K562 (cell line): ENCODE results near the gene UTRN. TPM values are rescaled to one million over a fixed set of nuclear protein-coding genes. Genes with fewer than 3 reads are reported as not detected.

ENCODE experiments used
- ATAC-seq: fragments of 200-7000 bp; cut with Tn5 transposase; 3 replicates; pipeline ENCODE4 v1.9.1; 2020; ENCODE audit warnings: moderate library complexity
- BruUV-seq: library from RNA; stranded (reverse); fragments of 400-500 nt; replicated peaks from 2 replicates; lab custom pipeline; 2021; lab: Mats Ljungman, UMichigan
- CTCF ChIA-PET: fragments of 300-600 bp; formaldehyde crosslinking; extraction: SDS; loops from one replicate; lab custom pipeline; 2021; ENCODE audit warnings: low intra/inter-chr PET ratio; lab: Yijun Ruan, JAX
- POLR2A ChIA-PET: fragments of 300-600, 350-650 bp; sonication (Branson Sonifier 250); formaldehyde crosslinking; extraction: SDS; loops from one replicate; lab custom pipeline; 2021; ENCODE audit warnings: antibody characterized with exemption, inconsistent platforms; lab: Yijun Ruan, JAX
- DNase-seq, 4 experiments: peaks; one replicate each; pipeline versions ENCODE4 v3.0.0 to v3.0.0-alpha.2; 2011 to 2018; ENCODE audit warnings: low spot score in 3 of 4, mixed read lengths in 3 of 4; ENCODE audit errors: extremely low read depth in 1 of 4
- FAIRE-seq: peaks from 2 replicates; lab custom pipeline; 2011; peaks lifted over from hg19 to GRCh38; lab: Jason Lieb, UNC
- H2AFZ ChIP-seq: 2 replicates; pipeline ENCODE4 v1.6.0; 2011; ENCODE audit warnings: low read depth, low read length, control low read depth, inconsistent platforms
- H3K27ac ChIP-seq: fragments of 200-600 bp; 3 replicates; pipeline ENCODE4 v1.8.0; 2011; ENCODE audit warnings: low read depth, mild to moderate bottlenecking, control low read depth, inconsistent platforms, low read length, moderate library complexity, mixed read lengths; ENCODE audit errors: extremely low read depth
- H3K27me3 ChIP-seq, 2 experiments: fragments of 300-600 bp in 1 of 2; 2 replicates in 1 of 2; 3 replicates in 1 of 2; pipeline versions ENCODE4 v1.6.0 to v1.8.0; 2011; ENCODE audit warnings: inconsistent platforms in 2 of 2, low read length in 2 of 2, mild to moderate bottlenecking in 1 of 2, mixed read lengths in 1 of 2, moderate library complexity in 1 of 2; ENCODE audit not compliant: control insufficient read depth in 2 of 2, insufficient read depth in 2 of 2
- H3K36me3 ChIP-seq: fragments of 300-600 bp; 3 replicates; pipeline ENCODE4 v1.8.0; 2011; ENCODE audit warnings: mild to moderate bottlenecking, low read length, inconsistent platforms; ENCODE audit not compliant: control insufficient read depth, insufficient read depth
- H3K4me1 ChIP-seq, 2 experiments: fragments of 200-600 bp in 1 of 2; replicated peaks in 1 of 2; 2 replicates in 1 of 2; 3 replicates in 1 of 2; pipeline versions ENCODE4 v1.5.1 to v1.8.0; 2011; ENCODE audit warnings: inconsistent platforms in 2 of 2, low read length in 2 of 2, mild to moderate bottlenecking in 1 of 2, mixed read lengths in 1 of 2, moderate library complexity in 1 of 2; ENCODE audit not compliant: control insufficient read depth in 2 of 2, insufficient read depth in 2 of 2
- H3K4me2 ChIP-seq: 2 replicates; pipeline ENCODE4 v1.6.1; 2011; ENCODE audit warnings: low read length, control low read depth, inconsistent platforms, mixed read lengths; ENCODE audit not compliant: insufficient read depth
- H3K4me3 ChIP-seq: fragments of 200-600 bp; sonication (generic), shearing (Covaris generic); 2 replicates; pipeline ENCODE4 v1.5.1; 2016; ENCODE audit warnings: control low read depth, inconsistent platforms
- H3K79me2 ChIP-seq: fragments of 200-600 bp; 3 replicates; pipeline ENCODE4 v1.8.0; 2011; ENCODE audit warnings: low read length, inconsistent platforms; ENCODE audit not compliant: control insufficient read depth, insufficient read depth
- H3K9ac ChIP-seq, 2 experiments: 2 replicates each; pipeline versions ENCODE4 v1.6.0 to v1.6.1; 2011; ENCODE audit warnings: low read depth in 2 of 2, low read length in 2 of 2, control low read depth in 1 of 2, inconsistent platforms in 1 of 2, mild to moderate bottlenecking in 1 of 2, mixed read lengths in 1 of 2; ENCODE audit not compliant: insufficient read depth in 1 of 2
- H3K9me1 ChIP-seq: one replicate; pipeline ENCODE4 v1.6.0; 2011; ENCODE audit warnings: inconsistent platforms, mild to moderate bottlenecking, low read length, moderate library complexity; ENCODE audit not compliant: control insufficient read depth, insufficient read depth
- H3K9me3 ChIP-seq: replicated peaks from 2 replicates; pipeline ENCODE4 v1.5.1; 2011; ENCODE audit warnings: low read depth, low read length, inconsistent platforms; ENCODE audit not compliant: control insufficient read depth, insufficient read depth
- H4K20me1 ChIP-seq: replicated peaks from 2 replicates; pipeline ENCODE4 v1.6.1; 2011; ENCODE audit warnings: low read length, inconsistent platforms, mixed read lengths; ENCODE audit not compliant: control insufficient read depth, insufficient read depth
- CHAMP1 ChIP-seq: fragments of 450-650 bp; IDR thresholded peaks from 2 replicates; pipeline ENCODE4 v1.6.1; 2016; ENCODE audit warnings: mild to moderate bottlenecking
- CUX1 ChIP-seq: fragments of 200-800 bp; sonication (Bioruptor generic); IDR thresholded peaks from 2 replicates; pipeline ENCODE4 v1.6.1; 2016; ENCODE audit warnings: missing genetic modification characterization, missing compliant biosample characterization
- NBN ChIP-seq: fragments of 450-650 bp; IDR thresholded peaks from 2 replicates; pipeline ENCODE4 v1.6.1; 2016; ENCODE audit warnings: low read depth, mild to moderate bottlenecking
- NFIX ChIP-seq: fragments of 250-450 bp; sonication (Bioruptor Pico); IDR thresholded peaks from 2 replicates; pipeline ENCODE4 v1.4.0; 2020; ENCODE audit warnings: low read depth, mild to moderate bottlenecking, moderate library complexity
- PBX2 ChIP-seq, 2 experiments: IDR thresholded peaks in 1 of 2; conservative IDR thresholded peaks in 1 of 2; 2 replicates each; pipeline ENCODE4 v1.6.1; 2016; ENCODE audit warnings: low read depth in 2 of 2, mild to moderate bottlenecking in 1 of 2, missing compliant biosample characterization in 1 of 2, missing genetic modification characterization in 1 of 2, moderate library complexity in 1 of 2
- SAFB2 ChIP-seq: fragments of 200-400 bp; formaldehyde crosslinking; IDR thresholded peaks from 2 replicates; pipeline ENCODE4 v1.6.1; 2018; ENCODE audit warnings: borderline replicate concordance, low read length, low read depth, moderate library complexity; ENCODE audit not compliant: severe bottlenecking
- ZNF655 ChIP-seq: fragments of 250-450 bp; sonication (Bioruptor Pico); IDR thresholded peaks from 2 replicates; pipeline ENCODE4 v1.5.0; 2021
- WGBS: fragments of 100-300 bp; shearing (Covaris generic); methylation state at CpG from one replicate; pipeline ENCODE4 v1.1.6; 2016; ENCODE audit warnings: low coverage, mixed read lengths; ENCODE audit not compliant: insufficient coverage; ENCODE audit errors: missing lambda C conversion rate; 5-methylcytosine and 5-hydroxymethylcytosine counted together
- in situ Hi-C: fragments of 300-500 bp; cut with MboI; formaldehyde crosslinking; loops from 4 replicates; pipeline ENCODE4 v1.15.0; 2018; ENCODE audit warnings: inconsistent platforms, mixed read lengths
- intact Hi-C: fragments of 100-400 bp; cut with micrococcal nuclease; formaldehyde crosslinking; loops from 2 replicates; pipeline ENCODE4 v1.14.2; 2022
- polyA plus RNA-seq, 8 experiments: library from polyadenylated mRNA; depleted of rRNA in 4 of 8; stranded (reverse) in 5 of 8; unstranded in 3 of 8; fragments of >200 nt; fragmentation: Nextera tagmentation in 2 of 8; fragmentation: Illumina TruSeq in 1 of 8; extraction: Ambion mirVana in 2 of 8; extraction: Trizol in 1 of 8; gene quantifications; 2 replicates each; pipeline versions ENCODE4 v1.2.1 to v1.2.3, GENCODE V29; 2011 to 2014; ENCODE audit warnings: inconsistent platforms in 1 of 8, missing spikeins in 1 of 8
- total RNA-seq, 7 experiments: library from RNA; depleted of rRNA in 6 of 7; stranded (reverse); fragments of >200 nt in 6 of 7; fragmentation: Illumina TruSeq in 2 of 7; extraction: Trizol in 2 of 7; gene quantifications; 2 replicates each; pipeline versions ENCODE4 v1.2.1 to v1.2.3, GENCODE V29; 2011 to 2021; ENCODE audit warnings: low replicate concordance in 1 of 7

Gene UTRN
- total and polyA plus RNA-seq, 9 of the 15 experiments (the other 6 are each of a cell fraction or from before 2014, with no cell fraction given) = 0.94 to 22.4 (median 10.0) TPM

- no peaks in the 10 kb centered on the region for H3K79me2 ChIP-seq
- H3K36me3 ChIP-seq = no peaks in the 10 kb centered on the region
- in situ Hi-C loops (no loop called here), intact Hi-C loops (no loop called here)
- peaks cover 7 to 9% of the 10 kb centered on the region in 2 experiments; a peak in 4 of 5 replicates for H3K27me3 ChIP-seq
- no peak overlapping the region for H2AFZ ChIP-seq
- no peaks in the 10 kb centered on the region for H4K20me1 ChIP-seq
- ChIA-PET CTCF (no interaction called here), POLR2A (no interaction called here)
- no peaks in the 10 kb centered on the region for H3K9me1 ChIP-seq
- DNase-seq = peak in 1 of 4 experiments; percentile 48
- H3K9me3 ChIP-seq = no peaks in the 10 kb centered on the region
- no peak overlapping the region for H3K4me2 ChIP-seq
- no peak for FAIRE-seq
- no peak overlapping the region for H3K27ac ChIP-seq
- no peak overlapping the region for H3K4me3 ChIP-seq
- no TSS peak for BruUV-seq
- peak; percentile 51; the same call in 1 of the 3 replicates for ATAC-seq
- 10% methylated on average over 2 of the region's 2 CpGs for WGBS
- no peak overlapping the region for H3K9ac ChIP-seq
- peaks cover 0 to 2% of the 10 kb centered on the region in 2 experiments; a peak in 3 of 5 replicates for H3K4me1 ChIP-seq
- no peak for TF ChIP-seq NBN
- TF ChIP-seq CHAMP1 = no peak
- TF ChIP-seq SAFB2 = no peak
- peak; percentile 59 for TF ChIP-seq PBX2 (CRISPR knock-in tag; IDR thresholded peaks at IDR 0.05; ENCODE audit: low read depth)
- TF ChIP-seq PBX2 (tag; conservative IDR thresholded peaks at IDR 0.05; ENCODE audit: low read depth) = peak; percentile 90
- no peak for TF ChIP-seq NFIX (CRISPR knock-in tag)
- TF ChIP-seq ZNF655 = no peak
- TF ChIP-seq CUX1 (CRISPR knock-in tag) = no peak
These were observed 5.5 kb upstream of the UTRN start for GRCh38 chr6:144279484-144280150.
